Testis (tissue), 2 donors: Measurements from ENCODE around the gene FBXL17.

ENCODE experiments used
- POLR2A ChIP-seq: fragments of 450-650 bp; IDR thresholded peaks from one replicate; pipeline ENCODE4 v1.6.1; 2017; ENCODE audit warnings: antibody characterized with exemption, mild to moderate bottlenecking, moderate library complexity
- TF ChIP-seq, protein P1 (sequence below), 3 experiments: fragments of 450-650 bp in 2 of 3; fragments of 200-600 bp in 1 of 3; sonication (generic) in 1 of 3; IDR thresholded peaks; one replicate each; pipeline ENCODE4 v1.5.1; 2016 to 2019; ENCODE audit warnings: antibody characterized with exemption in 3 of 3, mild to moderate bottlenecking in 2 of 3, moderate library complexity in 1 of 3

DNA sequence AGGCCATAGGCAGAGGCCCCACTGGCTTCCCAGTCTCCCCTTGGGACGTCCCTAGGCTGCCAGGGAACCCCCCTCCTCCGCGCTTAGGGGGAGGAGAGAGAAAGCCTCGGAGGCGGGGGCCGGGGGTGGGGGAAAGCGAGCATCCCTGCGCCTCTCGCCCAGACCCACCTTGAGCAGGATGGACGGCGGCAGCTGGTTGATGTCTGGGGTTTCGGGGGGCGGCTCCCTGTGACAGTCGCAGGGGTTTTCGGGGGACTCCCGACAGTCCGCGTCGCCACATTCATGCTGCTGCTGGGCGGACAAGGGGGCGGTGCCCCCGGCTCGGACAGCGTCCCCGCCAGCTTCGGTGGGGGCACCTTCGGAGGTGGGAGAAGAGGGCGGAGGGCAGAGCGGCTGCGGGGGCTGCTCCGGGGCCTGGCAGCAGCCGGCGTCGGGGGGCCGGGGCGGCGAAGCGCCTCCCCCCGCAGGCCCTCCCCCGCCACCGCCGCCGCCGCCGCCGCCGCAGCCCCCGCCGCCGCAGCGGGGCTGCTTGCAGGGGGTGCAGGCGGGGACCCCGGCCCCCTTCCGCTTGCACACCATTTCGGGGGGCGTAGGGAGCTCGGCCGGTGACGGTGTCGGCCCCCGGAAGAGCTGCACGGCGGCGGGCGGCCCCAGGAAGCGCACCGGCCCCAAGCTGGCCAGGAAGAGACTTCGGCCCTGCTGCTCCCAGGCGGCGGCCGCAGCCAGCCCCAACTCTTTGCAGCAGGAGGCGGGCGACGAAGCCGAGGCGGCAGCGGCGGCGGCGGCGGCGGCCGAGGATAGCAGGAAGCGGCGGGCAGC lies 1.2 kb downstream of the FBXL17 start:
- TF ChIP-seq, protein P1, sequence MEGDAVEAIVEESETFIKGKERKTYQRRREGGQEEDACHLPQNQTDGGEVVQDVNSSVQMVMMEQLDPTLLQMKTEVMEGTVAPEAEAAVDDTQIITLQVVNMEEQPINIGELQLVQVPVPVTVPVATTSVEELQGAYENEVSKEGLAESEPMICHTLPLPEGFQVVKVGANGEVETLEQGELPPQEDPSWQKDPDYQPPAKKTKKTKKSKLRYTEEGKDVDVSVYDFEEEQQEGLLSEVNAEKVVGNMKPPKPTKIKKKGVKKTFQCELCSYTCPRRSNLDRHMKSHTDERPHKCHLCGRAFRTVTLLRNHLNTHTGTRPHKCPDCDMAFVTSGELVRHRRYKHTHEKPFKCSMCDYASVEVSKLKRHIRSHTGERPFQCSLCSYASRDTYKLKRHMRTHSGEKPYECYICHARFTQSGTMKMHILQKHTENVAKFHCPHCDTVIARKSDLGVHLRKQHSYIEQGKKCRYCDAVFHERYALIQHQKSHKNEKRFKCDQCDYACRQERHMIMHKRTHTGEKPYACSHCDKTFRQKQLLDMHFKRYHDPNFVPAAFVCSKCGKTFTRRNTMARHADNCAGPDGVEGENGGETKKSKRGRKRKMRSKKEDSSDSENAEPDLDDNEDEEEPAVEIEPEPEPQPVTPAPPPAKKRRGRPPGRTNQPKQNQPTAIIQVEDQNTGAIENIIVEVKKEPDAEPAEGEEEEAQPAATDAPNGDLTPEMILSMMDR (IDR thresholded peaks at IDR 0.05), result no peak
- no peak for TF ChIP-seq POLR2A
